GM18909 (cell line): ENCODE measurements around the gene MIA2.
"Not testable (repeated sequence)": the region's sequence is repeated elsewhere in the genome, so short reads cannot be mapped to it uniquely, and the experiment has no call there.

ENCODE experiments used
- ATAC-seq: cut with Tn5 transposase; IDR thresholded peaks from one replicate; pipeline ENCODE4 v1.9.1; 2021; ENCODE audit warnings: mild to moderate bottlenecking; ENCODE audit not compliant: unreplicated experiment, poor library complexity

MIA2 gene

DNA sequence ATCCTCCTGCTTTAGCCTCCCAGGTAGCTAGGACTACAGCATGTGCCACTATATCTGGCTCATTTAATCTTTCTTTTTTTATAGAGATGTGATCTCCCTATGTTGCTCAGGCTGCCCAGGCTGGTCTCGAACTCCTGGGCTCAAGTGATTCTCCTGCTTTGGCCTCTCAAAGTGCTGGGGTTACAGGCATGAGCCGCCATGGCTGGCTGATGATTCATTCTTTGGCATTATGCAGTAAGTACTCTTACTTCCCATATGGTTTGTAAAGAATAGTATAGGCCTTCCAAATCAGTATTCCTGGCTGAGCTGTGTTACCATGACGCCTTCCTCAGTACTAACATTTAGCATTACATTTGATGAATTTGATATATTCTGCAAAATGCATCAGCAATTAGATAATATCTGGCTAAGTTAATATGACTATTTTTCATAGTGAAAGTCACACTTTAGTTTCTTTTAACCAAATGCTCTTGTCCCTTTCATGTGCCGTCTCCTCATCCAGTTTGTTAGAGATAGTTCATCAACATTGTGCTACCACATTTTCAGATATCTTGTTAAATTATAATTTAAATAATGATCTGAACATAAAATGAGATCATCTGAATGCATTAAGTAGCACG, 3.2 kb upstream of the MIA2 start:
- ATAC-seq, result no peak

- peak; percentile 79 for ATAC-seq
Observed at GRCh38 chr14:39231751-39232553, 1.8 kb upstream of the MIA2 start.

DNA sequence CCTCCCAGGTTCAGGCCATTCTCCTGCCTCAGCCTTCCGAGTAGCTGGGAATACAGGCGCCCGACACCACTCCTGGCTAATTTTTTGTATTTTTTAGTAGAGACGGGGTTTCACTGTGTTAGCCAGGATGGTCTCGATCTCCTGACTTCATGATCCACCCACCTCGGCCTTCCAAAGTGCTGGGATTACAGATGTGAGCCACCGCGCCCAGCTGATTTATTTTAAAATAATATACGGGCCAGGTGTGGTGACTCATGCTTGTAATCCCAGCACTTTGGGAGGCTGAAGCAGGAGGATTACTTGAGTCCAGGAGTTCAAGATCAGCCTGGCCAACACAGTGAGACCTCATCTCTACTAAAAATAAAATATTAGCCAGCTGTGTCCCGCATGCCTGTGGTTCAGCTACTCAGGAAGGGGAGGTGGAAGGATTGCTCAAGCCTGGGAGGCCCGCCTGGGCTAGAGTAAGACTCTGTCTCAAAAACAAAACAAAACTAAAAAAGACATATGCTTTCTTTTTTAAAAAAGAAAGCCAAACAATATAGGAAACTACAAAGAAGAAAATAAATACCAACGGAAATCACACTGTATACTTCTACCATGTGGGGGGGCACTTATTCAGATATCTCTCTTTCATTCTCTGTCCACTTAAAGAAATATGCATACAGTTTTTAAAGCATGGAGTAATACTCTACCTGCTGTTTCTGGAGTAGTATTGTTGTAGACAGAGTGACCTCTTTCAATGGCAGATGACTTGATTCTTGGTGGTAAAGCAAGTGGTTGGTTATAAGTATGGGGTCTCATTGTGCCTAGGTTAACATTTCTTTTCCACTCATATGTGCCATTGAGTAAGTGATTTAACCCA, 930 bp upstream of the MIA2 start:
- no peak for ATAC-seq

- ATAC-seq, result not testable (repeated sequence)
Observed at GRCh38 chr14:39234986-39235385, 1.3 kb downstream of the MIA2 start.

GRCh38 chr14:39235466-39235865, 1.8 kb downstream of the MIA2 start:
- ATAC-seq, result not testable (repeated sequence)

DNA sequence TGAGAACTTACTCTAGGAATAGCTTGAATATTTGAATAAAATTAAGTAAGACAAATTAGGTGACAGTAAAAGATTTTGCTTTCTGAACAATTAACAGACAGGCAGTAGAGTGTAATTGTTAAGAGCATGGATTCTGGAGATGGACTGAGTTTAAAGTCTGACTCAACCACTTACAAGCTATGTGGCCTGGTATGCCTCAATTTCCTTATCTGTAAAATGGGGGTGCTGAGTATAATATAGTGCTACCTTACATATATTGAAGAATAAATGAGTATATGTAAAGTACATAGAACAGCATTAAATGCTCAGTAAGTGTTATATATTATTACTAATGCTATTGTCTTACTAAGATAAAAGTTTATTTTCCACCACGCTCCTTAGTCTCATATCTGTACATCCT, 7.1 kb downstream of the MIA2 start:
- ATAC-seq, result no peak

DNA sequence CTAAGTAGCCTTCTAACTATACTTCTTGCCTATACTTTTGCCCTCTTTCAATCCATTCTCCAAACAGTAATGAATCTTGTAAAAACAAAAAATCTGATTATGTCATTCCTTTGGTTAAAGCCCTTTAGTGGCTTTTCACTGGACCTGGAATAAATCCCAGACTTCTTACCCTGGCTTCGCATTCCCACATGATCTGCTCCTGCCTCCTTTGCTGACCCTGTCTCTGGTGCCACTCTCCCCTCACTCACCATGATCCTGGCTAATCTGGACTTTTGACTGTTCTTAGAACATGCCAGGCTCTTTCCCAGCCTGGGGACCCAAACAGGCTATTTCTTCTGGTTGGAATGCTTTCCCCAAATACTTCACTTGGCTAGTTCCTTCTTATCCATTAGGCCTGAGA, 7.9 kb downstream of the MIA2 start:
- no peak for ATAC-seq

- ATAC-seq, result no peak
Observed at GRCh38 chr14:39243831-39244230, 10.1 kb downstream of the MIA2 start.

GRCh38 chr14:39246618-39247017, 12.9 kb downstream of the MIA2 start:
- no peak for ATAC-seq

DNA sequence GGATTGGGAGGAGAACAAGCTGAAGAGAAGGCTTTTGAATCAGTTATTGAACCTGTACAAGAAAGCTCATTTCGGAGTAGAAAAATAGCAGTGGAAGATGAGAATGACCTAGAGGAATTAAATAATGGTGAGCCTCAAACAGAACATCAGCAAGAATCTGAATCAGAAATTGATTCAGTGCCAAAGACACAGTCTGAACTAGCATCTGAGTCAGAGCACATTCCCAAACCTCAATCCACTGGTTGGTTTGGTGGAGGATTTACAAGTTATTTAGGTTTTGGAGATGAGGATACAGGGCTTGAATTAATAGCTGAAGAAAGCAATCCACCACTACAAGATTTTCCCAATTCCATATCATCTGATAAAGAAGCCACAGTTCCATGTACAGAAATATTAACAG, 13.5 kb downstream of the MIA2 start:
- ATAC-seq, result no peak

- ATAC-seq, result no peak
Observed at GRCh38 chr14:39251547-39251946, 17.8 kb downstream of the MIA2 start.

GRCh38 chr14:39257388-39257787, 23.7 kb downstream of the MIA2 start:
- ATAC-seq, result not testable (repeated sequence)

DNA sequence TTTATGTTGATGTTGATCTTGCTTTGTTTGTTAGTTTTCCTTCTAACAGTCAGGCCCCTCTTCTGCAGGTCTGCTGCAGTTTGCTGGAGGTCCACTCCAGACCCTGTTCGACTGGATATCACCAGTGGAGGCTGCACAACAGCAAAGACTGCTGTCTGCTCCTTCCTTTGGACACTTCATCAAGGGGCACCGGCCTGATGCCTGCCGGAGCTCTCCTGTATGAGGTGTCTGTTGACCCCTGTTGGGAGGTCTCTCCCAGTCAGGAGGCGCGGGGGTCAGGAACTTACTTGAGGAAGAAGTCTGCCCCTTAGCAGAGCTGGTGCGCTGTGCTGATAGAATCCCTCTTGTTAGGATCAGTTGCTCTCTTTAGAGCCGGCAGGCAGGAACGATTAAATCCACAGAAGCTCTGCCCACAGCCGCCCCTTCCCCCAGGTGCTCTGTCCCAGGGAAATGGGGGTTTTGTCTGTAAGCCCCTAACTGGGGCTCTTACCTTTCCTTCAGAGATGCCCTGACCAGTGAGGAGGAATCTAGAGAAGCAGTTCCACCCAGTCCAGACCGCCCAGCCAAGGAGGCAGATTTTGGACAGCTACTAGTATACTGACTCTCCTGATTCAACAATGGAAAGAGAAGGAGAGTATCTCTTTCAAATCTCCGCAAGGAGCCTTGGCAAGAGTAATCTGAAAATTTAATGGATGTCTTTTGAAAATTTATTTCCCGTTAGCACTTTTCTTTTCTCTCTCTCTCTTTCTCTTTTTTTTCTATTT, 25.2 kb downstream of the MIA2 start:
- ATAC-seq, result no peak

DNA sequence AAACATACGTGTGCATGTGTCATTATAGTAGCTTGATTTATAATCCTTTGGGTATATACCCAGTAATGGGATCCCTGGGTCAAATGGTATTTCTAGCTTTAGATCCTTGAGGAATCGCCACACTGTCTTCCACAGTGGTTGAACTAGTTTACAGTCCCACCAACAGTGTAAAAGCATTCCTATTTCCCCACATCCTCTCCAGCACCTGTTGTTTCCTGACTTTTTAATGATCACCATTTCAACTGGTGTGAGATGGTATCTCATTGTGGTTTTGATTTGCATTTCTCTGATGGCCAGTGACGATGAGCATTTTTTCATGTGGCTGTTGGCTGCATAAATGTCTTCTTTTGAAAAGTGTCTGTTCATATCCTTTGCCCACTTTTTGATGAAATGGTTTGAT, 26.4 kb downstream of the MIA2 start:
- not testable (repeated sequence) for ATAC-seq

- not testable (repeated sequence) for ATAC-seq
Observed at GRCh38 chr14:39262214-39262613, 28.5 kb downstream of the MIA2 start.

DNA sequence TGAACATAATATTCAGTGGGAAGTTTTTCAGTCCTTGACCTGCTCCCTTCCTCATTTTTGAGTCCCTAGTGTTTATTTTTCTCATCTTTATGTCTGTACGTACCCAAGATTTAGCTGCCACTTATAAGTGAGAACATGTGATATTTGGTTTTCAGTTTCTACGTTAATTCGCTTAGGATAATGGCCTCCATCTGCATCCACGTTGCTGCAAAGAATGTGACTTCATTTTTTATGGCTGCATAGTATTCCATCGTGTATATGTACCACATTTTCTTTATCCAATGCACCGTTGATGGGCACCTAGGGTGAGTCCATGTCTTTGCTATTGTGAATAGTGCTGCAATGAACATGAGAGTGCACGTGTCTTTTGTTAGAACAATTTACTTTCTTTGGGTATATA, 30.3 kb downstream of the MIA2 start:
- no peak for ATAC-seq

DNA sequence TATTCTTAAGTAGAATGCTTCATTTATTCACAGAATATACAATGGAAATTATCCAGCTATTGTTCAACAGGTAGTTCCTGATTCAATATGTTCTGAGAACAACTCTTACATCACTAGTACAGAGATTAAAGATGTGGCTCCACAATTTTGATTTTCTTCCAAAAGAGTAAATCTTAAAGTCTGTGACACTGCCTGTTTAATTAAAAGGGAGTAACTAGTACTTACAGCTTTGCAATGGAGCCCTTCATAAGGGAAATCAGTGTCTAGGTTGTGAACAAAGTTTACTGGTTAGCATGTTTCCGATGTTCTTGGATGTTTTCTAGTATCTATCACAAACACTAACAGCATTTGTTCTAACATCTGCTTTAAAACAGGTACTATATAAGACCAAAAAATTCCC, 30.8 kb downstream of the MIA2 start:
- ATAC-seq, result no peak

DNA sequence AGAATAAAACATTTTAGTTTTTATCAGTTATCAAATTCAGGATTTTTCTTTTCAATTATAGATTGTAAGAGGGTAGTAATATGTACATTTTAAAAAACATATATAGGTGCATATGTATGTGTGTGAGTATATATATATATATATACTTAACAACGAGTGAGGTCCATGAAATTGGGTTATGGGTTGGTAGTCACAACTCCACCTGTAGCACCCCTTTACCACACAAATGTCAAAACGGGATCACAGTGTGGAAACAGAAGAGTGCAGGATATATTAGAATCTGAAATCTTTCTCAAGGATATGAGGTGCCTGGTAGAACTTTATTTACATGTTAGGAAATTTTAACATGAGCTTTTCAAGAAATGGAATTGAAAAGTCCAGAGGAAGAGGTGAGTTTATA, 31.3 kb downstream of the MIA2 start:
- no peak for ATAC-seq

DNA sequence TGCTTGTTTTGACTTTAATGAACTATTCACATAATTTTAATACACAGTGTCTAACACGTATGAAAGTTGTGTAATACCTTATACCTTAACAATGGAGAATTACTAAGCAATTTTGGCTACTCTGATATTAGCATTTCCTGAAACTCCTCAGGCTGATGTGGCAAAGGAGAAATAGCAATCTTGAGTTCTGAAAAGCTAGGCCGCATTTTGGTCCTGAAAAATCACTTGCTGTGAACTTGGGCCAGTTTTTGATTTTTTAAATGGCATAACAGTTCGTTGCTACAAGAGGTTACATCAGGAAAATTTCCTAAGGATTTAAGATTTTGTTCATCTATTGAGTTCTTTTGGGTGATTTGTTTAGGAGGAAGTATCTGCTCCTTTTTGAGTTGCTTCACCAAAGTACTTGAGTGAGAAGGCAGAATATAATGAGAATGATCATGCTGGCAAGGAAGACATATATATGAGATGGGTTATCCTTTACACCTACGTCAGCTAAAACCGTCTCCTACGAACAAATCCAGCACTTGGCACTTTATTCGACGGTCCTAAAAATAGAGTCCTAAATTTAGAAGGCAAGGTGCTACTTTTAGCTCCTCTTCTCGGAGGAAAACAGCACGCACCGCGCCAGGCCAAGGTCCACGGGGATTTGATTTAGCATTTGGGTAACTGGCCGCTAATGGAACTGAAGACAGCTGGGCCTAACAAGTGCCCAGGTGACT, 32.2 kb downstream of the MIA2 start:
- ATAC-seq, result no peak

DNA sequence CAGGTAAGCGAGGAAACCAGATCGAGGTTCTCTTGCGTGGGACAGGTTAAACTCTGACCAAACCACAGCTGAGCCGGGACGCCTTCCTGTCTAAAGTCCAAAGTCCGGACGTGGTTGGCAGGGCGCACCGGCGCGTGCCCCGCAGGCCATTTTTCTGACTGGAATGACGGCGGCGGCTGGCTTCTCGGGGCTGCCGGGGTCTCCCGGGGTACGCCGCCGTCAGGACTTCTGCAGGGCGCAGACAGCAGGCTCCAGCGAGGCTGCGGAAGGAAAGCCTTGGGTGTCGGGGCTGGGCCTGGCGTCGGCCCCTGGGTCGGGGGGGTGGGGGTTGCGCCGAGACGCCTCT, 32.8 kb downstream of the MIA2 start:
- peak; percentile 55 for ATAC-seq
